Measurements from ENCODE around the gene DRP2. TPM values are rescaled to one million over a fixed set of nuclear protein-coding genes. Genes with fewer than 3 reads are reported as not detected.

The DRP2 gene
- total and polyA plus RNA-seq, 4 donors, result under 0.01 to 0.23 TPM; not detected in 2

- TF ChIP-seq, protein P1, sequence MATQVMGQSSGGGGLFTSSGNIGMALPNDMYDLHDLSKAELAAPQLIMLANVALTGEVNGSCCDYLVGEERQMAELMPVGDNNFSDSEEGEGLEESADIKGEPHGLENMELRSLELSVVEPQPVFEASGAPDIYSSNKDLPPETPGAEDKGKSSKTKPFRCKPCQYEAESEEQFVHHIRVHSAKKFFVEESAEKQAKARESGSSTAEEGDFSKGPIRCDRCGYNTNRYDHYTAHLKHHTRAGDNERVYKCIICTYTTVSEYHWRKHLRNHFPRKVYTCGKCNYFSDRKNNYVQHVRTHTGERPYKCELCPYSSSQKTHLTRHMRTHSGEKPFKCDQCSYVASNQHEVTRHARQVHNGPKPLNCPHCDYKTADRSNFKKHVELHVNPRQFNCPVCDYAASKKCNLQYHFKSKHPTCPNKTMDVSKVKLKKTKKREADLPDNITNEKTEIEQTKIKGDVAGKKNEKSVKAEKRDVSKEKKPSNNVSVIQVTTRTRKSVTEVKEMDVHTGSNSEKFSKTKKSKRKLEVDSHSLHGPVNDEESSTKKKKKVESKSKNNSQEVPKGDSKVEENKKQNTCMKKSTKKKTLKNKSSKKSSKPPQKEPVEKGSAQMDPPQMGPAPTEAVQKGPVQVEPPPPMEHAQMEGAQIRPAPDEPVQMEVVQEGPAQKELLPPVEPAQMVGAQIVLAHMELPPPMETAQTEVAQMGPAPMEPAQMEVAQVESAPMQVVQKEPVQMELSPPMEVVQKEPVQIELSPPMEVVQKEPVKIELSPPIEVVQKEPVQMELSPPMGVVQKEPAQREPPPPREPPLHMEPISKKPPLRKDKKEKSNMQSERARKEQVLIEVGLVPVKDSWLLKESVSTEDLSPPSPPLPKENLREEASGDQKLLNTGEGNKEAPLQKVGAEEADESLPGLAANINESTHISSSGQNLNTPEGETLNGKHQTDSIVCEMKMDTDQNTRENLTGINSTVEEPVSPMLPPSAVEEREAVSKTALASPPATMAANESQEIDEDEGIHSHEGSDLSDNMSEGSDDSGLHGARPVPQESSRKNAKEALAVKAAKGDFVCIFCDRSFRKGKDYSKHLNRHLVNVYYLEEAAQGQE (IDR thresholded peaks at IDR 0.05), result no peak
- TF ChIP-seq FOXA2 (IDR thresholded peaks at IDR 0.05) (no peak), HNF4A (conservative IDR thresholded peaks at IDR 0.05) (no peak), MAX (IDR thresholded peaks at IDR 0.05) (no peak), NR2F2 (IDR thresholded peaks at IDR 0.05) (no peak), SP1 (IDR thresholded peaks at IDR 0.05) (no peak), JUND (IDR thresholded peaks at IDR 0.05) (no peak)
Observed at GRCh38 chrX:101237041-101237440, 17.5 kb downstream of the DRP2 start (continued).

GRCh38 chrX:101241531-101241930 lies 21.9 kb downstream of the DRP2 start:
- Histone ChIP-seq H3K4me3 (ENCODE audit: low read depth in 1 of 3, low read length in 3 of 3) (no peak overlapping the region), H3K9ac (ENCODE audit: low read depth in 1 of 2, low read length in 2 of 2) (no peak overlapping the region), H3K27me3 (ENCODE audit: control insufficient read depth in 4 of 4, insufficient read depth in 4 of 4, low read length in 3 of 4) (peaks cover 0 to 3% (median 0%) of the 10 kb centered on the region in 4 donors), H3K27ac (ENCODE audit: low read depth in 1 of 2, low read length in 2 of 2) (no peak overlapping the region), H3K36me3 (ENCODE audit: control insufficient read depth in 4 of 4, insufficient read depth in 3 of 4, low read depth in 1 of 4, low read length in 3 of 4) (no peaks in the 10 kb centered on the region), H3K9me3 (ENCODE audit: control insufficient read depth in 4 of 4, low read length in 3 of 4) (no peaks in the 10 kb centered on the region), H3K4me1 (ENCODE audit: control insufficient read depth in 4 of 4, insufficient read depth in 4 of 4, low read length in 3 of 4) (no peaks in the 10 kb centered on the region)
- no peak for DNase-seq (ENCODE audit: low spot score)
- 96% methylated on average over 9 of the region's 9 CpGs for WGBS
- TF ChIP-seq RAD21 (IDR thresholded peaks at IDR 0.05) (no peak), HNF4A (conservative IDR thresholded peaks at IDR 0.05) (no peak), GABPA (IDR thresholded peaks at IDR 0.05 in 1 of 2, conservative IDR thresholded peaks at IDR 0.05 in 1 of 2) (no peak), SP1 (IDR thresholded peaks at IDR 0.05) (no peak), NR2F2 (IDR thresholded peaks at IDR 0.05) (no peak), YY1 (IDR thresholded peaks at IDR 0.05) (no peak)

- no peak for DNase-seq (ENCODE audit: low spot score)
- WGBS, result 80% methylated on average over 2 of the region's 2 CpGs
Observed at GRCh38 chrX:101252634-101253033, 33.0 kb downstream of the DRP2 start.

DNA sequence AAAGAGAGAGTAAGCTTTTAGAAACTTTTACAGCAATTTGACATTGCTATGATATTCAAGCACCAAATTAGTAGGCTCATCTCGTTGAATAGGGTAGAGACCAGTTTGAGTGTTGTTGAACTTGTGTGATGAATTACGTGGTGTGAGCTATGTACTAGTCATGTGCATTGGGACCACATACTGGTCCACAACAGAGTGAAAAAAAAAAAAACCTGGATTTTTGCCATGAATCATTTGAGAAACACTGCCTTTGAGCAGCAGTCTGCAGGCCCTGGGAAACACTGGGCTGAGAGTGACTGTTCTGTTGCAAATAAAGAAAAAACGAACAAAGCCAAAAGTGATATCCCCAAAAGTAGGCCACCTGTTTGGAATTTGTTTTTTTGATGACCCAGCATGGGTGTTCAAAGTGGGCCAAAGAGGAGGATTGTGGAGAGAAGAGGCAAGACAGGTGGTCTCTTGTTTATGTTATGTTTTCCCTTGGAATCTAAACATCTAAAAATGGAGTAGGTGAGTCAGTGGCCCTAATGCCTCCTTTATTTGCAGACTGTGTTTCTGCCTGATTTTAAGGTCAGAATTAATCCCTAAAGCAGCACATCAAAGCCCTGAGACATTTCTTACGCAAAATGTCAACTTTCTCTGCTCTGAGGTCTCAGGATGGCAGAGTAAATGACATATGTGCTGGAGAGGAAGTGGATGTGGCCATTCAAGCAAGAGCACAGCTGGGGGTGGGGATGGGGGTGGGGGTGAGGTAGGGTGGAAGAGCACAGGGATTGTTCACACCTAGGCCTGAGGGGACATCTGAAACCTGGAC lies 38.1 kb downstream of the DRP2 start:
- 89% methylated on average over 4 of the region's 4 CpGs for WGBS
- Histone ChIP-seq H3K4me3 (ENCODE audit: low read depth in 1 of 3, low read length in 3 of 3) (no peak overlapping the region), H3K9me3 (ENCODE audit: control insufficient read depth in 4 of 4, low read length in 3 of 4) (no peaks in the 10 kb centered on the region), H3K4me1 (ENCODE audit: control insufficient read depth in 4 of 4, insufficient read depth in 4 of 4, low read length in 3 of 4) (no peaks in the 10 kb centered on the region), H3K27me3 (ENCODE audit: control insufficient read depth in 4 of 4, insufficient read depth in 4 of 4, low read length in 3 of 4) (peaks cover 0 to 4% (median 0%) of the 10 kb centered on the region in 4 donors), H3K27ac (ENCODE audit: low read depth in 1 of 2, low read length in 2 of 2) (no peak overlapping the region), H3K36me3 (ENCODE audit: control insufficient read depth in 4 of 4, insufficient read depth in 3 of 4, low read depth in 1 of 4, low read length in 3 of 4) (no peaks in the 10 kb centered on the region), H3K9ac (ENCODE audit: low read depth in 1 of 2, low read length in 2 of 2) (no peak overlapping the region)
- DNase-seq (ENCODE audit: low spot score), result no peak
- TF ChIP-seq SP1 (IDR thresholded peaks at IDR 0.05) (no peak), MAX (IDR thresholded peaks at IDR 0.05) (no peak), NR2F2 (IDR thresholded peaks at IDR 0.05) (no peak), FOXA1 (IDR thresholded peaks at IDR 0.05) (no peak), HNF4G (IDR thresholded peaks at IDR 0.05) (no peak), RAD21 (IDR thresholded peaks at IDR 0.05) (no peak), JUND (IDR thresholded peaks at IDR 0.05) (no peak), GABPA (IDR thresholded peaks at IDR 0.05 in 1 of 2, conservative IDR thresholded peaks at IDR 0.05 in 1 of 2) (no peak)
- TF ChIP-seq, protein P2, sequence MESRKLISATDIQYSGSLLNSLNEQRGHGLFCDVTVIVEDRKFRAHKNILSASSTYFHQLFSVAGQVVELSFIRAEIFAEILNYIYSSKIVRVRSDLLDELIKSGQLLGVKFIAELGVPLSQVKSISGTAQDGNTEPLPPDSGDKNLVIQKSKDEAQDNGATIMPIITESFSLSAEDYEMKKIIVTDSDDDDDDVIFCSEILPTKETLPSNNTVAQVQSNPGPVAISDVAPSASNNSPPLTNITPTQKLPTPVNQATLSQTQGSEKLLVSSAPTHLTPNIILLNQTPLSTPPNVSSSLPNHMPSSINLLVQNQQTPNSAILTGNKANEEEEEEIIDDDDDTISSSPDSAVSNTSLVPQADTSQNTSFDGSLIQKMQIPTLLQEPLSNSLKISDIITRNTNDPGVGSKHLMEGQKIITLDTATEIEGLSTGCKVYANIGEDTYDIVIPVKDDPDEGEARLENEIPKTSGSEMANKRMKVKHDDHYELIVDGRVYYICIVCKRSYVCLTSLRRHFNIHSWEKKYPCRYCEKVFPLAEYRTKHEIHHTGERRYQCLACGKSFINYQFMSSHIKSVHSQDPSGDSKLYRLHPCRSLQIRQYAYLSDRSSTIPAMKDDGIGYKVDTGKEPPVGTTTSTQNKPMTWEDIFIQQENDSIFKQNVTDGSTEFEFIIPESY (IDR thresholded peaks at IDR 0.05), result no peak
- TF ChIP-seq, protein P3, sequence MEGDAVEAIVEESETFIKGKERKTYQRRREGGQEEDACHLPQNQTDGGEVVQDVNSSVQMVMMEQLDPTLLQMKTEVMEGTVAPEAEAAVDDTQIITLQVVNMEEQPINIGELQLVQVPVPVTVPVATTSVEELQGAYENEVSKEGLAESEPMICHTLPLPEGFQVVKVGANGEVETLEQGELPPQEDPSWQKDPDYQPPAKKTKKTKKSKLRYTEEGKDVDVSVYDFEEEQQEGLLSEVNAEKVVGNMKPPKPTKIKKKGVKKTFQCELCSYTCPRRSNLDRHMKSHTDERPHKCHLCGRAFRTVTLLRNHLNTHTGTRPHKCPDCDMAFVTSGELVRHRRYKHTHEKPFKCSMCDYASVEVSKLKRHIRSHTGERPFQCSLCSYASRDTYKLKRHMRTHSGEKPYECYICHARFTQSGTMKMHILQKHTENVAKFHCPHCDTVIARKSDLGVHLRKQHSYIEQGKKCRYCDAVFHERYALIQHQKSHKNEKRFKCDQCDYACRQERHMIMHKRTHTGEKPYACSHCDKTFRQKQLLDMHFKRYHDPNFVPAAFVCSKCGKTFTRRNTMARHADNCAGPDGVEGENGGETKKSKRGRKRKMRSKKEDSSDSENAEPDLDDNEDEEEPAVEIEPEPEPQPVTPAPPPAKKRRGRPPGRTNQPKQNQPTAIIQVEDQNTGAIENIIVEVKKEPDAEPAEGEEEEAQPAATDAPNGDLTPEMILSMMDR (IDR thresholded peaks at IDR 0.05; ENCODE audit: low read depth, low read length, missing input control), result no peak

More at GRCh38 chrX:101252634-101253033, 33.0 kb downstream of the DRP2 start:
- H3K9me3 ChIP-seq (ENCODE audit: control insufficient read depth in 4 of 4, low read length in 3 of 4), result no peaks in the 10 kb centered on the region
- H3K36me3 ChIP-seq (ENCODE audit: control insufficient read depth in 4 of 4, insufficient read depth in 3 of 4, low read depth in 1 of 4, low read length in 3 of 4), result no peaks in the 10 kb centered on the region
- H3K4me1 ChIP-seq (ENCODE audit: control insufficient read depth in 4 of 4, insufficient read depth in 4 of 4, low read length in 3 of 4), result no peaks in the 10 kb centered on the region
- TF ChIP-seq, protein P4, sequence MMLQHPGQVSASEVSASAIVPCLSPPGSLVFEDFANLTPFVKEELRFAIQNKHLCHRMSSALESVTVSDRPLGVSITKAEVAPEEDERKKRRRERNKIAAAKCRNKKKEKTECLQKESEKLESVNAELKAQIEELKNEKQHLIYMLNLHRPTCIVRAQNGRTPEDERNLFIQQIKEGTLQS (IDR thresholded peaks at IDR 0.05), result no peak
- H3K9ac ChIP-seq (ENCODE audit: low read depth in 1 of 2, low read length in 2 of 2), result no peak overlapping the region
- H3K4me3 ChIP-seq (ENCODE audit: low read depth in 1 of 3, low read length in 3 of 3), result no peak overlapping the region
- H3K27ac ChIP-seq (ENCODE audit: low read depth in 1 of 2, low read length in 2 of 2), result no peak overlapping the region
- no peaks in the 10 kb centered on the region for H3K27me3 ChIP-seq (ENCODE audit: control insufficient read depth in 4 of 4, insufficient read depth in 4 of 4, low read length in 3 of 4)
